Endodermal cell (in vitro differentiated cells): ENCODE measurements around the gene PSD2. TPM values are rescaled to one million over a fixed set of nuclear protein-coding genes. Genes with fewer than 3 reads are reported as not detected.

Source experiments
- DNase-seq: peaks from one replicate; pipeline ENCODE4 v3.0.0-alpha.2; 2017
- H3K27ac ChIP-seq: 2 replicates; pipeline ENCODE4 v1.5.1; 2013; ENCODE audit warnings: mild to moderate bottlenecking, low read depth, low read length, moderate library complexity
- H3K27me3 ChIP-seq: 2 replicates; pipeline ENCODE4 v1.6.1; 2013; ENCODE audit warnings: mild to moderate bottlenecking, low read length, moderate library complexity; ENCODE audit not compliant: insufficient read depth, control insufficient read depth, poor library complexity, severe bottlenecking
- H3K36me3 ChIP-seq: 2 replicates; pipeline ENCODE4 v1.7.0; 2013; ENCODE audit warnings: mild to moderate bottlenecking, low read length, moderate library complexity; ENCODE audit not compliant: control insufficient read depth, insufficient read depth
- H3K4me1 ChIP-seq: one replicate; pipeline ENCODE4 v1.7.0; 2013; ENCODE audit warnings: low read length; ENCODE audit not compliant: control insufficient read depth, insufficient read depth
- H3K4me3 ChIP-seq: 2 replicates; pipeline ENCODE4 v1.5.1; 2013; ENCODE audit warnings: mild to moderate bottlenecking, low read length, moderate library complexity
- H3K9ac ChIP-seq: 2 replicates; pipeline ENCODE4 v1.6.1; 2013; ENCODE audit warnings: mild to moderate bottlenecking, low read length, moderate library complexity; ENCODE audit not compliant: poor library complexity, severe bottlenecking; ENCODE audit errors: extremely low read depth
- H3K9me3 ChIP-seq: 2 replicates; pipeline ENCODE4 v1.6.1; 2013; ENCODE audit warnings: mild to moderate bottlenecking, low read length, moderate library complexity; ENCODE audit not compliant: control insufficient read depth
- H3K27ac Mint-ChIP-seq: 2 replicates; pipeline ENCODE4 v1.8.0; 2020; ENCODE audit warnings: mixed read lengths
- H3K27me3 Mint-ChIP-seq: 2 replicates; pipeline ENCODE4 v1.8.0; 2021; ENCODE audit warnings: mild to moderate bottlenecking, mixed read lengths; ENCODE audit not compliant: insufficient read depth
- H3K36me3 Mint-ChIP-seq: 2 replicates; pipeline ENCODE4 v1.8.0; 2020; ENCODE audit warnings: low read depth, mixed read lengths
- H3K4me1 Mint-ChIP-seq: 2 replicates; pipeline ENCODE4 v1.8.0; 2020; ENCODE audit warnings: mixed read lengths
- H3K4me3 Mint-ChIP-seq: 2 replicates; pipeline ENCODE4 v1.8.0; 2020; ENCODE audit warnings: mild to moderate bottlenecking, moderate library complexity, mixed read lengths
- H3K9me3 Mint-ChIP-seq: 2 replicates; pipeline ENCODE4 v1.8.0; 2020; ENCODE audit warnings: mild to moderate bottlenecking, mixed read lengths
- CTCF ChIP-seq: fragments of 200-600 bp; sonication (generic); conservative IDR thresholded peaks from 2 replicates; pipeline ENCODE4 v1.5.0; 2021; ENCODE audit warnings: antibody characterized with exemption, mild to moderate bottlenecking
- WGBS, 2 experiments: methylation state at CpG; one replicate each; pipeline versions ENCODE4 v1.1.5 to v1.1.7; 2013; ENCODE audit warnings: missing lambda C conversion rate in 2 of 2, mixed read lengths in 1 of 2; ENCODE audit not compliant: insufficient coverage in 1 of 2, insufficient read length in 1 of 2; 5-methylcytosine and 5-hydroxymethylcytosine counted together
- total RNA-seq, 2 donors: library from RNA; stranded (reverse); fragmentation: NEBNext Ultra II Directional in 1 of 2; extraction: Animal tissue kit (Norgen Biotek cat#: 25700) in 1 of 2; gene quantifications; 2 replicates in 1 of 2; 3 replicates in 1 of 2; pipeline ENCODE4 v1.2.1, GENCODE V29; 2021

PSD2 gene
- total RNA-seq, 2 donors from 2014 or later: 0.55 to 2.5 TPM

GRCh38 chr5:139882961-139883539 is 87.4 kb downstream of the PSD2 start:
- 78 to 89% methylated on average over 5 to 10 of the region's 10 CpGs for WGBS, 2 experiments

GRCh38 chr5:139884144-139884543 is 88.5 kb downstream of the PSD2 start:
- 89% methylated on average over 3 of the region's 3 CpGs; no CpG with 5 or more reads in 1 of the 2 experiments for WGBS, 2 experiments
- H3K9me3 Mint-ChIP-seq: no peaks in the 10 kb centered on the region
- TF ChIP-seq CTCF: no peak
- H3K27me3 ChIP-seq: peaks cover 23% of the 10 kb centered on the region
- H3K36me3 Mint-ChIP-seq: peaks cover 5% of the 10 kb centered on the region
- no peak overlapping the region for H3K9ac ChIP-seq
- no peak overlapping the region for H3K4me3 ChIP-seq
- H3K27ac ChIP-seq: no peak overlapping the region
- no peaks in the 10 kb centered on the region for H3K36me3 ChIP-seq
- no peak overlapping the region for H3K27ac Mint-ChIP-seq
- no peaks in the 10 kb centered on the region for H3K4me1 Mint-ChIP-seq
- H3K4me3 Mint-ChIP-seq: no peak overlapping the region
- no peaks in the 10 kb centered on the region for H3K9me3 ChIP-seq
- H3K4me1 ChIP-seq: no peaks in the 10 kb centered on the region
- no peak for DNase-seq
- H3K27me3 Mint-ChIP-seq: peaks cover 36% of the 10 kb centered on the region

More at GRCh38 chr5:139882961-139883539, 87.4 kb downstream of the PSD2 start:
- Histone ChIP-seq H3K4me3 (no peak overlapping the region), H3K9ac (no peak overlapping the region), H3K4me1 (no peaks in the 10 kb centered on the region), H3K9me3 (no peaks in the 10 kb centered on the region), H3K27ac (peak overlapping the region; percentile 10), H3K27me3 (peaks cover 22% of the 10 kb centered on the region), H3K36me3 (no peaks in the 10 kb centered on the region)
- H3K27me3 Mint-ChIP-seq: peaks cover 33% of the 10 kb centered on the region
- no peaks in the 10 kb centered on the region for H3K4me1 Mint-ChIP-seq
- no peaks in the 10 kb centered on the region for H3K9me3 Mint-ChIP-seq
- no peak for DNase-seq
- H3K4me3 Mint-ChIP-seq: no peak overlapping the region
- H3K36me3 Mint-ChIP-seq: peaks cover 5% of the 10 kb centered on the region
- H3K27ac Mint-ChIP-seq: no peak overlapping the region
- TF ChIP-seq CTCF: no peak

- Mint-ChIP-seq H3K27ac (no peak overlapping the region), H3K4me3 (no peak overlapping the region)
- 79 to 91% methylated on average over 3 of the region's 3 CpGs for WGBS, 2 experiments
Observed at GRCh38 chr5:139884734-139885133, 89.1 kb downstream of the PSD2 start.

More at GRCh38 chr5:139884734-139885133, 89.1 kb downstream of the PSD2 start:
- TF ChIP-seq CTCF: no peak
- H3K4me1 ChIP-seq: no peaks in the 10 kb centered on the region
- no peak overlapping the region for H3K27ac ChIP-seq
- peaks cover 23% of the 10 kb centered on the region for H3K27me3 ChIP-seq
- H3K9me3 ChIP-seq: no peaks in the 10 kb centered on the region
- H3K36me3 ChIP-seq: no peaks in the 10 kb centered on the region
- H3K9me3 Mint-ChIP-seq: no peaks in the 10 kb centered on the region
- no peak overlapping the region for H3K9ac ChIP-seq
- H3K36me3 Mint-ChIP-seq: peaks cover 5% of the 10 kb centered on the region
- peaks cover 36% of the 10 kb centered on the region for H3K27me3 Mint-ChIP-seq
- no peak overlapping the region for H3K4me3 ChIP-seq
- DNase-seq: no peak
- H3K4me1 Mint-ChIP-seq: no peaks in the 10 kb centered on the region
